HG03521 (cell line): ENCODE measurements around the gene SLC25A4.
A peak's percentile ranks its signal among the peaks of the same experiment; 100 is the strongest.
"Not testable (repeated sequence)": the region's sequence is repeated elsewhere in the genome, so short reads cannot be mapped to it uniquely, and the experiment has no call there.

Experiments
- ATAC-seq: cut with Tn5 transposase; IDR thresholded peaks from one replicate; pipeline ENCODE4 v1.9.1; 2021; ENCODE audit warnings: mild to moderate bottlenecking, moderate library complexity; ENCODE audit not compliant: unreplicated experiment

Gene SLC25A4

DNA sequence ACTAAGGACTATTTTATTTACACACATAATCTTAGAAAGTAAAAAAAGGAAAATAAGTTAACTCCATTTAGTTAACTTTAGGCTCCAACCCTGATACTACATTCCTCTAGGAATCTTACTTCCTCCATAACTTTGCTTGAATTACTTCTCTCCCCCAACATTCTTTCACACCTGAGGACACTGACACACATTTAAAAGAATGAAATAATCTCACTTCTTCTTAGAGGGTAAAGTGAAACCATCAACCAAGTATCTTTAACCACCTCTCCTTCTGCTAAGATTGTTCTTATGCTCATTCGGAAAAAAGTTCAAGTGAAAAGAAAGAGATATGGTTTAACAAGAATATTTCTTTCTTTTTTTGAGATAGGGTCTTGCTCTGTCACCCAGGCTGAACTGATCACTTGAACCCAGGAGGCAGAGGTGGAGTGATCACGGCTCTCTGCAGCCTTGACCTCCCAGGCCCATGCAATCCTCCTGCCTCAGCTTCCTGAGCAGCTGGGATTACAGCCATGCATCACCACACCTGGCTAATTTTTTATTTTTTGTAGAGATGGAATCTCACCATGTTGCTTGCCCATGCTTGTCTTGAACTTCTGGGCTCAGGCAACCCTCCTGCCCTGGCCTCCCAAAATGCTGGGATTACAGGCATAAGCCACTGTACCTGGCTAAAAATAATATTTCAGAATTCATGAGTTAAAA lies 28.5 kb downstream of the SLC25A4 start:
- peak; percentile 87 for ATAC-seq

DNA sequence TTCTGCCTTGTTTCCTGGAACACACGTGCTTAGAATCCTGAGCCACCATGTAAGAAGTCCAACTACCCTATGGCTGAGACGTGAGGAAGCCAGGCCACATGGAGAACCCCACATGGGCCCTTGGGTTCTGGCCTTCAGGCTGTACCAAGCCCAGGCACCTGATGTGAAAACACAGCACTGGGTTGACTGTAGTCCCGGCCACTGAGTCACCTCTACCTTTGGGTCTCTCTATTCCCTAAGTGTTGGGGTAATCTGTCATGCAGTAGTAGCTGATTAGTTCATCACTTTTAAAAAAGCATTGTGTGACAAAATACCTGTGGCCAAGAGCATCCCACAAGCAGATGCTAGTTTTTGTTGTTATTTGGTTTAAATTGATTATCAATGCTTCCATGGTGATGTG lies 36.4 kb downstream of the SLC25A4 start:
- no peak for ATAC-seq

DNA sequence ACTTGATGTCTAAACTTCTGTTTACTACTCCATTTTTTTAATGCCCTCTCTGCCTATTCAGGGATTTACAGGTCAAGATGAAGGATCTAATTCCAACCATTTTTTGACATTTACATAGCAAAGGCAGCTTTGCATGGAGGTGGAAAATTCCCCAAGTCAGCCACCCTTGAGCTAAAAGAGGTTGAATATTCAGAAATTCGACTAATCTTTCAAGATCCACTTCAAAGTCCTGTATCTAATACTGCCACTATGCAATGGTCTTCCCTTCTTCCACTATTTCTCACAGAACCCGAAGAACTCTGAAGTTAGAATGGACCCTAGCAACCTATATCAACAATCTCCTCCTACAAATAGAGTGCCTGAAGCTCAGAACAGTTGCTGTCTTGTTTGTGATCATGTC lies 39.2 kb downstream of the SLC25A4 start:
- ATAC-seq, result no peak

DNA sequence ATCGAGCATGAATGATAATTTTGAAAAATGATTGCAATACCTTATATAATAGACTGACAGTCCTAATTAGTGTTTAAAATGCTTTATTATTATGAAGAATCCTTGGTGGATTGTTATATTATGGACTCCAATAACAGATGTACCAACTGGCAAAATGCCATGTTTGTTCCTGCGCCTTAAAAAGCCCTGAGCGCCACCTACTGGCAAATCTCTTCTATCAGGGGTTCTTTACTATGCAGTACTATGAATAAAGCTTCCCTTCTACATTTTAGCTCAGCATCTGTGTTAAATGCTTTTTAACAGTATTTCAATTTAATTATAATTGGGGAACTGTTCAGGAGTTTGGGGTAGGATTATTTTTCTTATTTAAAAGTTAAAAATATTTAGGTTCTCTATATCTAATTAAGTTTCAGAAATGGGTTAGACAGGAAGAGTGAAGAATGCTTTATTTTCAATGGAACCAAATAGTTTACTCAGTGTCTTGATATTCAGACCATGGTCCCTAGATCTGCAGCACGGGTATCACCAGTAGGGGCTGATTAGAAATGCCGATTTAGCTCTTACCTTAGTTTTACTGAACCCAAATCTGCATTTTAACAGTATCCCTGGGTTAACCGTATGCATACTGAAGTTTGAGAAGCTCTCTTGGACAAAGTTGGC lies 40.7 kb downstream of the SLC25A4 start:
- ATAC-seq, result no peak

DNA sequence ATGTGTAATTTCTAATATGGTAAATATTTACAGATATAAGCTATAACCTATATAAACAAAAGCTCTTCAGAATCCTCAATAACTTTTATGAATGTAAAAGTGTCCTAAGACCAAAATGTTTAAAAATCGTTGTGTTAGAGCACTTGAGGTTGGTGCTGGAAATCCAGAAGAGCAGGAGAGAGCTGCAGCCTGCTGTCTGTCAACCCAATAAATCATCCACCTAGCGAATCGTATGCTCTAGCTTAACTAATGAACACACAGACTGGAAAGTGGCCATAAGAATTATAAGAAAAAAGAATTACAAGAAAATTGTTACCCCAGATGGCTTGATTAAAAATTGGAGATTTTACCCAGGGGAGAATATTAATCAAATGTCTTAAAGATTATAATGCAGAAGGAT lies 43.7 kb downstream of the SLC25A4 start:
- no peak for ATAC-seq

DNA sequence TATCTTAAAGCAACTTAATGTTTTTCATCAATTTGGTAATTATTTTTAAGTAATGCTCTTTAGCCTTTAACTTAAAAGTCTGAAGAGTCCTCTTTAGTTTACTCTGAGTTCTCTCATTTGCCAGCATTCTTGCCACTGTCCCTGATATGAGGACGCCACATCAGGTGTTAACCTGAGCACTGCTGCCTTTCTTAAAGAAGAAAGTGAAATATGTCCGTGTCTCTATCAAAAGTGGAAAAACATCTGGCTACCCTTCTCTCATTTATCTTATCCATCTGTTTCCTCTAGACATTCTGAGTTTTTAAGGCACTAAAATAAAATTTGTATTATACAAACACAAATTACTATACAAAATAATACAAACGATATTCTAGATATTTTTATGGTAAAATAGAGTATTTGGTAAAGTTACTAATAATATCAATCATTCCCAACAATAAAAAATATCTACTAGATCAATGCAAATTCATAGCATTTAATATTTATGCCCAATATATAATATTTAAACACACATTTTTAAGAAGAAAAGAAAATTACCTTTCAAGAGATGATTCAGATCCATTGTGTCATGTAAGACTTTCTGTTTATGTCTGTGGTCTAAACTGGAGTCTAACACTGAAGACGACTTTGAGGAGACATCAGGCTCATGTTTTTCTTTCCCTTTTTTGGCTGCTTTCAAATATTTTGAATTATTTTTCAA lies 46.7 kb downstream of the SLC25A4 start:
- ATAC-seq, result no peak

DNA sequence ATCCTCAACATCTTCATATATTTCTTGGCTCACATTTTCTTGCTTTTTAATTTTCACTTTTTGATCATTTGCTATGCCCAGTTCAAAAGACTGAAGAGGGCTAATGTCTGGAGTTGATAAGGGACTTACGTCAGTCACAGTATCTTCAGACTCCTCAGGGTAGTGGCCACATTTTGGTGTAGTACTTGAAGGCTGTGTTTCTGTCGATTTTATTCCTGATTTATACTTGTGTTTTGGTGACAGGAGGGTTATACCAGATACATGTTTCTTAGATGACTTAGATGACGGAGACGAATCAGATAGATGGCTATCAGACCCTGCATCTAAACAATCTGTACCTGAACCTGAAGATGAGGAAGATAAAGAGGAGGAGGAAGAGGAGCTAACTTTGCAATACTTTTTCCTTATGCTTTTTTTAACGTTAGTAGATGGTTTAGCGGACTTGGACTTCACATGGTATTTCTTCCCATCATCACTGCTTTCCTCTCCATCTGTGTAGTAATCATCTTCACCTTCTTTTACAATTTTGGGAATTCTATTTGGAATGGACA lies 47.3 kb downstream of the SLC25A4 start:
- ATAC-seq, result no peak

DNA sequence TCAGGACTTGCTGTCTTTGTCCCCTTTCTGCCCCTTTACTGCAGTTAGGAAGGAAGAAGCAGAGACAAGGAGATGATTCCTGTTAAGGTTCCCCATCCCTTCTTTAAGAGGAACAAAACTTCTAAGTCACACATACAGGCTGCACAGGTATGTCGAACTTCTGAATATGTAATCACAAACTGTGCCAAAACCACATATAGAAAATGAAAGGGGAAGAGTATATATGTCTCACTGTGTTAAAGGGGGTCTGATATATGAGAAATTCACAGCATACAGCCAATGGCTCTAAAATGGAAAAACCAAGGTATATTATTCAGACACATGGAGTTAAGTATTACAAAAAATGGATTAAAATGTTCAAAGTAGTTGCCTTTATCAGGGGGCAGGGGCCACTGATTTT lies 49.0 kb downstream of the SLC25A4 start:
- peak; percentile 71 for ATAC-seq

DNA sequence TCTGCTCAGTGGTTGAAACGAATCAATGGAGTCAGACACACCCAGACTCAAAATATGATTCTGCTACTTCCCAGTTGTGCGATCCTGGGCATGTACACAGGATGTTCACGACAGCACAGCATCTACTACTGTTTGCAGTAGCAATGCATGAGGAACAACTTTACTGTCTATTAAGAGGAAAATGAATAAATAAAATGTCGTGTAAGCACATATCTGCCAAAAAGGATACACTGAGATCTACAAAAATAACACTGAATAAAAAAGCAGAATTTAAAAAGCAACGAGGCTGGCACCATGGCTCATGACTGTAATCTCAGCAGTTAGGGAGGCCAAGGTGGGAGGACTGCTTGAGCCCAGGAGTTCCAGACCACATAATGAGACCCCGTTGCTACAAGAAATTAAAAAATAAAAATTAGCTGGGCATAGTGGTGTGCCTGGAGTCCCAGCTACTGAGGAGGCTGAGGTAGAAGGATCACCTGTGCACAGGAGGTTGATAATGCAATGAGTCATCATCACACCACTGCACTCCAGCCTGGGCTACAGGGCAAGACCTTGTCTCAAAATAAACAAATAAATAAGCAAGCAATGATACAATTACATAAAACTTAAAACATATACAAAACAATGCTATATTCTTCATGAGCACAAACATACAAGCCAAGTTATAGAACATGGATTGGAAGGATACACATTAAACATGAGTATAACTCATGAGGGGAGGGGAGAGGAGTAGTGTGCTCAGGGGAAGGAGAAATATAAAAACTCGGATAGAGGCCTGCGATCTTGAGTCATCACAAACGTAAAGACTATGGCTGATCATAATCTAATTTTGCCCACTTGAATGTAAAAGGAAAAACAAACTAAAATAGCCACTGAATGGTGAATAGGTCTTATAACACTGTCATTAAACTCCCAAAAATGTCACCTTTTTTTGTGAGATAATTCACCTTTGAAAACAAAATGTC lies 52.1 kb downstream of the SLC25A4 start:
- no peak for ATAC-seq

DNA sequence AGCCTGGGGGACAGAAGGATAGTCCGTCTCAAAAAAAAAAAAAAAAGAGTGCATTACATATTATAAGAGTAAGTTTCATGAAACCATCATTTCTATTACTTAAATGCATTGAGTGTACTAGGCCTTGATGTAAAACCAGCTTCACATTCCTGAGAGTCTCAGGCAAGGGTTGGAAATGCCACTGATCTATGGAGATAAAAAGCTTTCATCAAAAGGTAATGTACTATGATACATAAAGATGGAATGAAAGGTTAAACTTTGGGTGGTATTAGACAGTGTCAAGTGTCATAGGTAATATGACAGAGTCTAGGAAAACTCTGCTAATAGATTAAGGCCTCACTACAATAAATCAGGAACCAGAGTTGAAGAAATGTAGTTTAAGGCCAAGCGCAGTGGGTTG lies 53.4 kb downstream of the SLC25A4 start:
- ATAC-seq, result no peak

DNA sequence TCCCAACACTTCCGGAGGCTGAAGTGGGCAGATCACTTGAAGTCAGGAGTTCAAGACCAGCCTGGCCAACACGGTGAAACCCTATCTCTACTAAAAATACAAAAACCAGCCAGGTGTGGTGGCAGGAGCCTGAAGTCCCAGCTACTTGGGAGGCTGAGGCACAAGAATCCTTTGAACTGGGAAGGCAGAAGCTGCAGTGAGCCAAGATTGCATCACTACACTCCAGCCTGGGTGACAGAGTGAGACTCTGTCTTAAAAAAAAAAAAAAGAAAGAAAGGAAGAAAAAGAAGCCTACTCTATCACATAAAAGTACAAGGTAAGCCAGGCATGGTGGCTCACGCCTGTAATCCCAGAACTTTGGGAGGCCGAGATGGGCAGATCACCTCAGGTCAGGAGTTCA lies 55.1 kb downstream of the SLC25A4 start:
- ATAC-seq, result not testable (repeated sequence)
